CD4-positive, alpha-beta T cell treated with Interleukin-12 subunit alpha and Interleukin-12 subunit beta, for 1 hour (primary cell): Measurements from ENCODE around the gene GPN2.
"Not testable (repeated sequence)": the region's sequence is repeated elsewhere in the genome, so short reads cannot be mapped to it uniquely, and the experiment has no call there.

Experiments
- DNase-seq: peaks from one replicate; pipeline ENCODE4 v3.0.0-alpha.2; 2020

Gene GPN2

GRCh38 chr1:26900001-26900814, 10.1 kb upstream of the GPN2 start, which contains the start of gene GPATCH3:
Gene GPATCH3 (minus strand): TSS chr1:26900467. CDS start chr1:26900442, 25 bp downstream.
- DNase-seq, result peak; percentile 91

GRCh38 chr1:26897351-26897750, 7.3 kb upstream of the GPN2 start:
- DNase-seq, result no peak

GRCh38 chr1:26894263-26894662, 4.2 kb upstream of the GPN2 start:
- DNase-seq, result no peak

- DNase-seq, result no peak
Measured at GRCh38 chr1:26890467-26890796, 349 bp upstream of the GPN2 start.

- no peak for DNase-seq
Measured at GRCh38 chr1:26888231-26888630, 1.9 kb downstream of the GPN2 start.

GRCh38 chr1:26887125-26887524, 3.0 kb downstream of the GPN2 start:
- DNase-seq, result peak; percentile 29

GRCh38 chr1:26882696-26883463, 7.2 kb downstream of the GPN2 start:
- no peak for DNase-seq

GRCh38 chr1:26881611-26882010, 8.5 kb downstream of the GPN2 start:
- DNase-seq, result not testable (repeated sequence)

- no peak for DNase-seq
Measured at GRCh38 chr1:26879793-26880192, 10.3 kb downstream of the GPN2 start.

GRCh38 chr1:26877326-26877725, 12.8 kb downstream of the GPN2 start:
- no peak for DNase-seq

GRCh38 chr1:26874896-26875295, 15.2 kb downstream of the GPN2 start:
- DNase-seq, result no peak

- not testable (repeated sequence) for DNase-seq
Measured at GRCh38 chr1:26873097-26873496, 17.0 kb downstream of the GPN2 start.

GRCh38 chr1:26864610-26865480, 25.2 kb downstream of the GPN2 start:
- peak; percentile 96 for DNase-seq

- DNase-seq, result no peak
Measured at GRCh38 chr1:26863685-26864077, 26.4 kb downstream of the GPN2 start.

- DNase-seq, result peak; percentile 60
Measured at GRCh38 chr1:26862781-26863684, 27.1 kb downstream of the GPN2 start, which contains the start of gene SFN. Gene SFN (plus strand): TSS chr1:26863149. CDS start chr1:26863213, 64 bp downstream.

- DNase-seq, result no peak
Measured at GRCh38 chr1:26861889-26862378, 28.1 kb downstream of the GPN2 start.

GRCh38 chr1:26861286-26861701, 28.8 kb downstream of the GPN2 start:
- DNase-seq, result no peak

- no peak for DNase-seq
Measured at GRCh38 chr1:26858891-26859640, 31.0 kb downstream of the GPN2 start.

- DNase-seq, result no peak
Measured at GRCh38 chr1:26858160-26858559, 31.9 kb downstream of the GPN2 start.

GRCh38 chr1:26857473-26858060, 32.5 kb downstream of the GPN2 start:
- no peak for DNase-seq
